ENCODE results near the gene CACNA1C. TPM values are rescaled to one million over a fixed set of nuclear protein-coding genes. Genes with fewer than 3 reads are reported as not detected.

The CACNA1C gene
- total RNA-seq, 4 donors from 2014 or later, result 3.8 to 13.6 (median 5.7) TPM

GRCh38 chr12:2523317-2523716 is 470.5 kb downstream of the CACNA1C start:
- DNase-seq (ENCODE audit: low spot score) (no peak), ATAC-seq (ENCODE audit: low FRiP score) (no peak)
- TF ChIP-seq CTCF (IDR thresholded peaks at IDR 0.05), result no peak

GRCh38 chr12:2523844-2524243 is 471.1 kb downstream of the CACNA1C start:
- no peak for TF ChIP-seq CTCF (IDR thresholded peaks at IDR 0.05)

GRCh38 chr12:2526371-2526770 is 473.6 kb downstream of the CACNA1C start:
- no peak for ATAC-seq (ENCODE audit: low FRiP score)
- TF ChIP-seq CTCF (IDR thresholded peaks at IDR 0.05), result no peak
- DNase-seq (ENCODE audit: low spot score), result no peak

More at GRCh38 chr12:2523844-2524243, 471.1 kb downstream of the CACNA1C start:
- DNase-seq (ENCODE audit: low spot score) (no peak), ATAC-seq (ENCODE audit: low FRiP score) (no peak)

GRCh38 chr12:2528001-2528400 is 475.2 kb downstream of the CACNA1C start:
- no peak for ATAC-seq (ENCODE audit: low FRiP score)
- DNase-seq (ENCODE audit: low spot score), result no peak
- TF ChIP-seq CTCF (IDR thresholded peaks at IDR 0.05), result no peak

GRCh38 chr12:2529807-2530206 is 477.0 kb downstream of the CACNA1C start:
- DNase-seq (ENCODE audit: low spot score) (no peak), ATAC-seq (ENCODE audit: low FRiP score) (no peak)
- no peak for TF ChIP-seq CTCF (IDR thresholded peaks at IDR 0.05)

GRCh38 chr12:2531371-2531770 is 478.6 kb downstream of the CACNA1C start:
- no peak for TF ChIP-seq CTCF (IDR thresholded peaks at IDR 0.05)
- DNase-seq (ENCODE audit: low spot score) (no peak), ATAC-seq (ENCODE audit: low FRiP score) (no peak)

GRCh38 chr12:2533036-2533435 is 480.2 kb downstream of the CACNA1C start:
- TF ChIP-seq CTCF (IDR thresholded peaks at IDR 0.05), result no peak
- ATAC-seq (ENCODE audit: low FRiP score), result no peak
- no peak for DNase-seq (ENCODE audit: low spot score)
